Measurements from ENCODE around the gene TAF1L.

TAF1L gene, protein sequence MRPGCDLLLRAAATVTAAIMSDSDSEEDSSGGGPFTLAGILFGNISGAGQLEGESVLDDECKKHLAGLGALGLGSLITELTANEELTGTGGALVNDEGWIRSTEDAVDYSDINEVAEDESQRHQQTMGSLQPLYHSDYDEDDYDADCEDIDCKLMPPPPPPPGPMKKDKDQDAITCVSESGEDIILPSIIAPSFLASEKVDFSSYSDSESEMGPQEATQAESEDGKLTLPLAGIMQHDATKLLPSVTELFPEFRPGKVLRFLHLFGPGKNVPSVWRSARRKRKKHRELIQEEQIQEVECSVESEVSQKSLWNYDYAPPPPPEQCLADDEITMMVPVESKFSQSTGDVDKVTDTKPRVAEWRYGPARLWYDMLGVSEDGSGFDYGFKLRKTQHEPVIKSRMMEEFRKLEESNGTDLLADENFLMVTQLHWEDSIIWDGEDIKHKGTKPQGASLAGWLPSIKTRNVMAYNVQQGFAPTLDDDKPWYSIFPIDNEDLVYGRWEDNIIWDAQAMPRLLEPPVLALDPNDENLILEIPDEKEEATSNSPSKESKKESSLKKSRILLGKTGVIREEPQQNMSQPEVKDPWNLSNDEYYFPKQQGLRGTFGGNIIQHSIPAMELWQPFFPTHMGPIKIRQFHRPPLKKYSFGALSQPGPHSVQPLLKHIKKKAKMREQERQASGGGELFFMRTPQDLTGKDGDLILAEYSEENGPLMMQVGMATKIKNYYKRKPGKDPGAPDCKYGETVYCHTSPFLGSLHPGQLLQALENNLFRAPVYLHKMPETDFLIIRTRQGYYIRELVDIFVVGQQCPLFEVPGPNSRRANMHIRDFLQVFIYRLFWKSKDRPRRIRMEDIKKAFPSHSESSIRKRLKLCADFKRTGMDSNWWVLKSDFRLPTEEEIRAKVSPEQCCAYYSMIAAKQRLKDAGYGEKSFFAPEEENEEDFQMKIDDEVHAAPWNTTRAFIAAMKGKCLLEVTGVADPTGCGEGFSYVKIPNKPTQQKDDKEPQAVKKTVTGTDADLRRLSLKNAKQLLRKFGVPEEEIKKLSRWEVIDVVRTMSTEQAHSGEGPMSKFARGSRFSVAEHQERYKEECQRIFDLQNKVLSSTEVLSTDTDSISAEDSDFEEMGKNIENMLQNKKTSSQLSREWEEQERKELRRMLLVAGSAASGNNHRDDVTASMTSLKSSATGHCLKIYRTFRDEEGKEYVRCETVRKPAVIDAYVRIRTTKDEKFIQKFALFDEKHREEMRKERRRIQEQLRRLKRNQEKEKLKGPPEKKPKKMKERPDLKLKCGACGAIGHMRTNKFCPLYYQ (N-terminal part only)

DNA sequence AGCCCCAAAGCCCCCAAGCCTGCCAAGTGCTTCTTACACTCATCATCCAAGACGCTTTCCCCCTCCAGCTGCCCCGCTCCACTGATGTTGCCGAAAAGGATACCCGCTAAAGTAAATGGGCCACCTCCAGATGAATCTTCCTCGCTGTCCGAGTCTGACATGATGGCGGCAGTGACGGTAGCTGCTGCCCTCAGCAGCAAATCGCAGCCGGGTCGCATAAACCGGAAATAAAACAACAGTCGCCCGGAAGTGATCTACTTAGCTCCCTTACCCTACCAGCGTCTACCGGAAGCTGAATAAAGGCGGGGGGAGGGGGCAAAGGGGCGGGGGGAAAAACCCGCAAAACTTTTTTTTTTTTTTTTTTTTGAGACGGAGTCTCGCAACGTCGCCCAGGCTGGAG is at the start of gene TAF1L:
TSS of gene TAF1L (minus strand) at position 308 of the 400 bp plus-strand sequence. CDS start at position 218, 90 bp downstream.
- TF ChIP-seq, protein P1, sequence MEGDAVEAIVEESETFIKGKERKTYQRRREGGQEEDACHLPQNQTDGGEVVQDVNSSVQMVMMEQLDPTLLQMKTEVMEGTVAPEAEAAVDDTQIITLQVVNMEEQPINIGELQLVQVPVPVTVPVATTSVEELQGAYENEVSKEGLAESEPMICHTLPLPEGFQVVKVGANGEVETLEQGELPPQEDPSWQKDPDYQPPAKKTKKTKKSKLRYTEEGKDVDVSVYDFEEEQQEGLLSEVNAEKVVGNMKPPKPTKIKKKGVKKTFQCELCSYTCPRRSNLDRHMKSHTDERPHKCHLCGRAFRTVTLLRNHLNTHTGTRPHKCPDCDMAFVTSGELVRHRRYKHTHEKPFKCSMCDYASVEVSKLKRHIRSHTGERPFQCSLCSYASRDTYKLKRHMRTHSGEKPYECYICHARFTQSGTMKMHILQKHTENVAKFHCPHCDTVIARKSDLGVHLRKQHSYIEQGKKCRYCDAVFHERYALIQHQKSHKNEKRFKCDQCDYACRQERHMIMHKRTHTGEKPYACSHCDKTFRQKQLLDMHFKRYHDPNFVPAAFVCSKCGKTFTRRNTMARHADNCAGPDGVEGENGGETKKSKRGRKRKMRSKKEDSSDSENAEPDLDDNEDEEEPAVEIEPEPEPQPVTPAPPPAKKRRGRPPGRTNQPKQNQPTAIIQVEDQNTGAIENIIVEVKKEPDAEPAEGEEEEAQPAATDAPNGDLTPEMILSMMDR (IDR thresholded peaks at IDR 0.05; ENCODE audit: borderline replicate concordance, insufficient read depth, low read depth, low read length) = no peak
- no peak within 1 kb of the TSS for H3K4me3 ChIP-seq (ENCODE audit: low read depth, low read length)

DNA sequence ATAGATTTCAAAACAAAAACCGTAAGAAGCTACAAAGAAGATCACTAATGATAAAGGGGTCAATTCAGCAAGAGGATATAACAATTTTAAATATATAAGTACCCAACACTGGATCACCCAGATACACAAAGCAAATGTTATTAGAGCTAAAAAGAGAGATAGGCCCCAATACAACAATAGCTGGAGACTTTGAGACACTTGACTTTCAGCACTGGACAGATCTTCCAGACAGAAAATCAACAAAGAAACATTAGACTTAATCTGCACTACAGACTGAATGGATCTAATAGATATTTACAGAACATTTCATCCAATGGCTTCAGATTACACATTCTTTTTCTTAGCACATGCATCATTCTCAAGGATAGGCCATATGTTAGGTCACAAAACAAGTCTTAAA is 46.3 kb upstream of the TAF1L start:
- no peak overlapping the region for H3K4me3 ChIP-seq (ENCODE audit: low read depth, low read length)
- TF ChIP-seq, protein P1 (IDR thresholded peaks at IDR 0.05; ENCODE audit: borderline replicate concordance, insufficient read depth, low read depth, low read length) = no peak

DNA sequence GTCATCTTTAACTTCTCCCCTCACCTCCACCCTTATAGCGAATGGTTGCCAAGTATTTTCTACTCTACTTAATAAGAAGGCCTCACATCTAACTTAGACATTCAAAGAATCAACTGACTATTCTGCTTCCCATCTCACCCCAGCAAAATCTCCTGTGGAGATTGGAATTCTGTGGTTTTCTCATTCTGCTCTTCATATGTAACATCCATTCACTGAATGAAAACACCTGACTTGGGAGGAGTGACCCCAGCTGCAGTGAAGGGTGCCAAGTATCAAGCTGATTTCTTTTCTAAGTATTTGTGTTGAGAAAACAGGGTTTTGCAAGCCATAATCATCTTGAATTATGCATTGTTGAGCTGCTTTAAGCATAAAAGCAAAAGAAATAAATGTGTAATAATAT is 42.5 kb upstream of the TAF1L start:
- no peak overlapping the region for H3K4me3 ChIP-seq (ENCODE audit: low read depth, low read length)
- TF ChIP-seq, protein P1 (IDR thresholded peaks at IDR 0.05; ENCODE audit: borderline replicate concordance, insufficient read depth, low read depth, low read length) = no peak

DNA sequence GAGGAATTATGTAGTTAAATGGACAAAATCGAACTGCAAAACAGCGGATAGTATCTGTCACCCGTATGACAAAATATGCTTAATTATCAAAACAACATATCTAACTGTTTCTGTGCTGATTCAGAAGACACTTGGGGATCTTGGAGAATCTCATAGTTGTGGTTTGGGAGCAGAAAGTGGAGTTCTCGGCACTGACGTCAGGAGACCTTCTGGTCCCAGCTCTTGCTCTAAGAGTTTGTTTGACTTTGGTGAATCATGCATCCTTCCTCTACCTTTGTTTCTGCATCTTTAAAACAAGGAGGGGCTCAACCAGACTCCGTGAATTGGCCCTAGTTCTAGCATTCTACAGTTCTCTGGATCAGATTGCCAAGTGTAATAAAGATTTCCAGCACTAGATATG is 37.0 kb upstream of the TAF1L start:
- TF ChIP-seq, protein P1 (IDR thresholded peaks at IDR 0.05; ENCODE audit: borderline replicate concordance, insufficient read depth, low read depth, low read length) = no peak
- no peak overlapping the region for H3K4me3 ChIP-seq (ENCODE audit: low read depth, low read length)

DNA sequence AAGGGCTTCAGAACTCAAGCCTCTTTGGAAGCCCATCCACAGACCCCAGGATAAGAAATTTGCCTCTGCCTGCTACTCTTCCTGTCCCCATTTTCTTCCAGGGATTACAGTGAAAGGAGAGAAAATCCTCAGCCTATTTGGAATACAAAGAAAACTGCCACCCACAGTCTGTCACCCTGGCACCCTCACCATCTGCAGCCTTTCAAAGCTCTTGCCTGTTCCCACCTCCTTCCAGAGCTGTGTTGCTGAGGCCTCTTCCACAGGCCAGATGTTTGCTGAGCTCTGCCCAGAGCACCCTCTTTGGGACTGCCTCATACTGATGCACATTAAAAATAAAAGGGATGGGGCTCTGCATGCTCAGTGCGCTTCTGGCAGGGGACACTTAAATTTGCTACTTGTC is 35.9 kb upstream of the TAF1L start:
- TF ChIP-seq, protein P1 (IDR thresholded peaks at IDR 0.05; ENCODE audit: borderline replicate concordance, insufficient read depth, low read depth, low read length) = no peak
- H3K4me3 ChIP-seq (ENCODE audit: low read depth, low read length) = no peak overlapping the region

DNA sequence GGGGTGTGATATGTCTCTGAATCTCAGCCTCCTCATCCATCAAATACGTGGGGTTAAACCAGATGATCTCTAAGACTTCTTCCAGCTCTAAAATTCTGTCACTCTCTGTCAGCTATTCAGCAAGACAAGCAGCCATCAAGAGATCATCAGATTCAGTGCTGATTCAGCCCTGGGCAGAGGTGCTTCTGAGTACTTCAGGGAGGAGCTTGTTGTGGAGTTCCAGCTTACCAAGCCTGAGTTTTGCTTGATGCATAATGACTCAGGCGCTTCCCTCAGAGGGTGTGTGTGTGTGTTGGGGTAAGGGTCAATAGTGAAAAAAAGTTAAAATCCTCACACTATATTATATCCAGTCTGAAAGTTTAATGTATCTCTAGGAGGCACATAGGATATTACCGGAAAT is 29.6 kb upstream of the TAF1L start:
- no peak overlapping the region for H3K4me3 ChIP-seq (ENCODE audit: low read depth, low read length)
- TF ChIP-seq, protein P1 (IDR thresholded peaks at IDR 0.05; ENCODE audit: borderline replicate concordance, insufficient read depth, low read depth, low read length) = no peak
